NCI-H2227 treated with DMSO at 0.1 percent for 48 hours (cell line): Measurements from ENCODE around the gene PCED1A.

Experiments
- DNase-seq: peaks from one replicate; lab custom pipeline; 2025; lab: John Stamatoyannopoulos, UW

PCED1A gene

DNA sequence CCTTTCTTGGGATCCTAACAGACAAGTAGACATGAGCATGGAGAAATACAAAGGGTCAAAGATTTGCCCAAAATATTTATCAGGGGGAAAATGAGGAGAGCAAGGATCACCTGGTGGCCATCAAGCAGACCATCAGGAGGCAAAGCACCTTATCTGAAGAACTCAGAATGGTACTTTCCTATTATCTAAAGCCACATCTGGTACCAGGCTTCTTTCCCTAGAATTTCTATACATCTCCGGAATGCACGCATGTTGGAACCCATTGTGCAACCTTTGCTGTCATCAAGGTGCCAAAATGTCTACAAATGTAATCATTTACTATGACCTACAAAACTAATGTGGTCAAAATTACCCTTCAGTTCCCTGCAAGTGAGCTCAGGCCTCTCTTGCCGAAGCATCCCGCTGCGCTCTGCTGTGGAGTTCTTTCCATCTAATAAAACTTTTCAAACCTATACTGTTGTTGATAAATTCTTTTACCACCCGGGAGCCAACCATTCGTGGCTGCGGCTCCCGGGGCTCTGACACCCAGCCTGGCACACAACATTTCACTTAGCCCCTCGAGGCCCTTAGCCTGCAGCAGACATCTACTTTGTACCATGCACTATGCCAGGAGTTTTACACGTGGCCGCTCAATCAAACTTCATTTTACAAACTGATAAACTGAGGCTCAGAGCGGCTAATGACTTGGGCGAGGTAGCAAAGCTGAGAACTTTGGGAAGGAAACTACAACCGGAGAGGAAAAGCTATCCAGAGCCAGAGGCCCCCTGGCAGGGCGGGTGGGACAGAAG lies 36.2 kb downstream of the PCED1A start:
- no peak for DNase-seq

DNA sequence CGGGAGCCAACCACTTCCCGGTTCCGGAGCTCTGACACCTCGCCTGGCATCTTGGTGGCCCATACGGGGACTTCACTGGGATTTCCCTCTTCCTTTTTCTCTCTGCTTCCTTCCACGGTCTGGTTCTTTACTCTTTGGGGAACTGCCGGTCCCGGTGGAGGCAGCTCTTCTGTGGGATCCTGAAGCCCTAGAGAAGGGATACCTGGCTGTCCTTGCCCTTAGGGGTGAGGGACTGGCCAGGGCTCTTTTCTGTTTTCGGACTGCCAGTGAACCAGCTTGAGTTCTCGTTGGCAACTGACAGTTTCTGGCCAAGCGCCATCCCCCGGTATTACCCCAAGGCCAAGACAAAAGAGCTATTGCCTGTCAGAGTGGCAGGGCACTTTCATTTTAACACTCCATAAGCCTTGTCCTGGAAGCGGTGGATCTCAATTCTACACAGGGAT lies 39.1 kb downstream of the PCED1A start:
- no peak for DNase-seq

DNA sequence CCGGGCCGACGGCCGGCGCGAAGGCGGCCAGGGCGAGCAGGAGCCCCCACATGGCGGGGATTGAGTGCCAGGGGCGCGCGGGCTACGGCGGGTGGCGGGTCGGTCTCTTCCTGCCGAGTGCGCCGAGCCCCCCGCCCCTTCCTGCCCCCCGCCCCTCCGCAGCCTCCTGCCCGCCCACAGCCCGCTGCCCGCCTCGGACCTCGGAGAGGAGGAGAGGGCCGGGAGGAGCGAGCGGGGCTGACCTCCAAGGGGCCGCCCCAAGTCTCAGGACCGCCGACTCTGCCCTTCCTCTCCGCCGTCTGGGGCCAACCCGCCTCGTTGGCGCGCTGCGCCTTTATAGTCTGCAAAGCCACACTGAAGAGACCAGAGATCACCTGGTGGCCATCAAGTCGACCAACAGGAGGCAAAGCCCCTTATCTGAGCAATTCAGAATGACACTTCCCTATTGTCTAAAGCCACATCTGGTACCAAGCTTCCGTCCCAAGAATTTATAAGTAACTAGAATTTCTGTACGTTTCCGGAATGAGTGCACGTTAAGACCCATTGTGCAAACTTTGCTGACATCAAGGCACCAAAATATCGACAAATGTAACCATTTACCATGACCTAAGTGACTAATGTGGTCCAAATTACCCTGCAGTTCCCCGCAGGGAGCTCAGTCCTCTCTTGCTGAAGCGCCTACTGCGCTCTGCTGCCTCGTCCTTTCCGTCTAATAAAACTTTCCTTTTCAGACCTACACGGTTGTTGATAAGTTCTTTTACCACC lies 39.8 kb downstream of the PCED1A start, which contains the start of gene CPXM1:
TSS of gene CPXM1 (minus strand) at position 107 of the 765 bp plus-strand sequence. CDS start at position 52, 55 bp downstream.
- DNase-seq: peak; percentile 62

DNA sequence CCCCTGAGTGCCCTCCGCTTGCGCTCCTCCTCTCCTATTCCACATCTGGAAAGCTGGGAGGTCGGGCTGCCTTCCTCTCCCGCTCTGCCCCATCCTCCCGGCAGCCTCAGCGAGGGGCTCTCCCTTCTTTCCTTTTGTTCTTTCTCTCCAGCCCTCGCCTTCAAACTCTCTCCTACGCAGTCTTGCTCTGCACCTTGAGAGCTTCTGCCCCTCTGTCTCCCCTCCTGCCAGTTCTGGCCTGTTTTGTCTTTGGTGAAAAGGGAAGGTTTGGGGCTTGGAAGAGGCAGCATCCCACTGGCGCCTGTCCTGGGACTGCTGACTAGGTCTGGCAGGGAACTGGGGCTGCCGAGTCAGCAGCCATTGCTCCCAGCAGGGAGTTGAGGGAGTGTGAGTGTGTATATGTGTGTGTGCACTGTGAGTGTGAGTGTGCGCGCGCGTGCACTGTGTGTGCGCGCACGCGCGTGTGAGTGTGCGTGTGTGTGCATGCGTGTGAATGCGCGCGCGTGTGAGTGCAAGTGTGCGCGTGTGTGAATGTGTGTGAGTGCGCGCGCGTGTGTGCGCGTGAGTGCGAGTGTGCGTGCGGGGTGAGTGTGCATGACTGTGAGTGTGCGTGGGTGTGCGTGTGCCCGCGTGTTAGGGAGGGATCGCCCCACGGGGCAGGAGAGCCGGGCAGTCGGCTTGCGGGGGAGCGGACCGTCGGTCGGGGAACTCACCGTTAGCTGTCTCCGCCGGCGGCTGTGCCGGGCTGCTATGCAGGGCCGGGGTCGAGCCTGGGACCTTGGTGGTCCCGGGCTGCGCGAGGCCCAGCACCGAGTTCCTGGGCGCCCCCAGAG lies 40.6 kb downstream of the PCED1A start:
- peak; percentile 36 for DNase-seq

DNA sequence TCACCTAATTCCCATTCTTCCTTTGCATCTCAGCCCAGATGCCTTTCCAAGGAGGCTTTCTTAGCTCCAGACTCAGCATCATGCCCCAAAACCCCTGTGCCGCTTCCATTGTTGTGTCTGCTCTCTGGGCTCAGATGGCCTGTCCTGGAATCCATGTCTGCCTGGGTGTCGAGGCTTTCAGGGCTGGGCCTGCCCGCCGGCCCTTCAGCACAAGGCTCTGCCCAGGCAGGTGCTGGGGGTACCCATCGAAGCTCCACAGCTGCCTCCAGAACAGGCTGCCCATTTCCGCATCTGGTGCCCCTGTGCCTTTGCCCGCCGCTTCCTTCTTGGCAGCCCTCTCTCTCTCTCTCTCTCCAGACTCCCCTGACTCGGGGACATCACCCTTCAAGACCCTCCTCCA lies 41.2 kb downstream of the PCED1A start:
- no peak for DNase-seq

DNA sequence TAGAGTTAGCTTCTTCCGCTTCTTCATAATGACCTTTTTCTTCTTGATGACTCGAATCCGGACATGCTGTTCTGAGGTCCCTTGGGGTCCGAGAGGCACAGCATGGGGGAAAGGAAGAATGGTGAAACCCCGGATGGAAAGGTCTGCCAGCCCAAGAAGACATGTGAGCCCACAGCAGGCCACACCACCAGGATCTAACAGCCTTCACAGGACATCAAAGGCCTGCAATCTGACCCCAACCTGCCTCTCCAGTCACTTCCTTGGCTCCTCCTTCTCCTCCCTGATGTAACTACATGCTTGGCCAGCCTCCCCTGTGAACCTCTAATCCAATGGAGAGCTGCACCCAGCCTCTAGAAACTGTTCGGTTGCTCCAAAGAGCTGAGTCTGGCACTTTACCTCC lies 41.6 kb downstream of the PCED1A start:
- DNase-seq: no peak

DNA sequence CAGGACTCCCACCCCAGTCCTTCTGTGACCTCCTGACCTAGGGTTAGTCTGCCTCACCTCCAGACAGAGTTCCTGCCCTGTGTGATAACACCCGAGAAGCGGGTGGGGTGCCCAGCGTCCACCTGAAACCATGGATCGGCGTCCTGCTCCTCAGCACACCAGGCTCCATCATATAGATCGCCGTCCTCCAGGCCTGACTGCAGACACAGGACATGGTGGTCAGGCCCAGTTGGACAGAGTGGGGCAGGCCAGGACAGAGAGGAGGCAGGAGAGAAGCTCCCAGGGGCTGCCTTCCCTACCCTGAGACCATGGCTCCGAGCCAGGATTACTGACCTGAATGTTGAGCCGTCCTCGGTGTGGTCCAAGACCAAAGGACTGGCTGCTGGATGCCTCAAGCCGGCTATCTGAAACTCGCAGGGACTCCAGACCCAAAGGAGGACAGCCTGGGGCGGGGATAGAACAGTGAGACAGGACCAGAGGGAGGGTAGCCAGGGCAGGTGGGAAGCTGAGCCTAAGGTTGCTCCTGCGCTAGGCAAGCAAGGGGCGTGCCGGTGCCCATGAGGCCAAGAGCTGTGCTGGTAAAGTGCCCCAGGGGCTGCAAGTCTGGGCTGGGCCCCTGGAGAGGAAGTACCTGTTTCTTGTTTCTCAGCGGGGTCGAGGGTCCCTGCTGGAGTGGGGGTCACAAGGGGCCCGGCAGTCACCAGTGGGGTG lies 42.2 kb downstream of the PCED1A start:
- DNase-seq: no peak

DNA sequence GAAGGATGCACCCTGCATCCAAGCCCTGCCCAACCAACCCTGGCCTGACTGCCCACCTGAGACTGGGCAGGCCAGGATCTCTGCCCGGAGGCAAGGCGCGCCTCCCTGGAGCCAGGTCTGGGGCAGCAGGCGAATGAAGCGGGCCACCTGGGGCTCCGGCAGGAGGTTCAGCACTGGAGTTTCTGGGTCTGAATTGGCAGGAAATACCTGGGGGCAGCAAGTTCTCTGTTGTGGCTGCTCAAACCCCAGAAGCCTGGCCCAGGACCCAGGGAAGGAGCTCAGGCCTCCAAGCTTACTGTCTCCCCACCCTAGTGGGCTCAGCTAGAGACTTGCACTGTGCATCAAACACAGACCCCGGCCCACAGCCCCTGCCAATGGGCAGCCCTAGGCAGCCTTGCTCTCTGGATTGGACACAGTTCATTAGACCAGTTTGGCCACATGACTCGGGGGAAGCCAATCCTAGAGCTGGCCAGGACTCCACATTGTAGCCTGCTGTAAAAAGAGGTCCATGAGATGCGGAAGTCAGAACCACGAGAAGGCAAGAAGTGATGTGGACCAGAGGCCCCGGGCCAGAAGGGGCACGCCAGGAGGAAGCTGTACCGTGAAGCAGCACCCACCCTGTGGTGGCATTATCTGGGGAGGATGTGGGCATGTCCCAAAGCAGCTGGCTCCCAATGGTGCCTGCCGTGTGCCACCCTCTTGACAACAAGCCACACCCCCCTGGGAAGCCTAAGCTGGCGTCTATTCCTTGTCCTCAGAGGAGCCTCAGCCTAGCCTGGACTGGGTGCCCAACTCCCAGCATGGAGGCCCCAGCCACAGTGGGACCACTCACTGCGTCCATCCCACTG lies 43.1 kb downstream of the PCED1A start:
- DNase-seq: no peak

DNA sequence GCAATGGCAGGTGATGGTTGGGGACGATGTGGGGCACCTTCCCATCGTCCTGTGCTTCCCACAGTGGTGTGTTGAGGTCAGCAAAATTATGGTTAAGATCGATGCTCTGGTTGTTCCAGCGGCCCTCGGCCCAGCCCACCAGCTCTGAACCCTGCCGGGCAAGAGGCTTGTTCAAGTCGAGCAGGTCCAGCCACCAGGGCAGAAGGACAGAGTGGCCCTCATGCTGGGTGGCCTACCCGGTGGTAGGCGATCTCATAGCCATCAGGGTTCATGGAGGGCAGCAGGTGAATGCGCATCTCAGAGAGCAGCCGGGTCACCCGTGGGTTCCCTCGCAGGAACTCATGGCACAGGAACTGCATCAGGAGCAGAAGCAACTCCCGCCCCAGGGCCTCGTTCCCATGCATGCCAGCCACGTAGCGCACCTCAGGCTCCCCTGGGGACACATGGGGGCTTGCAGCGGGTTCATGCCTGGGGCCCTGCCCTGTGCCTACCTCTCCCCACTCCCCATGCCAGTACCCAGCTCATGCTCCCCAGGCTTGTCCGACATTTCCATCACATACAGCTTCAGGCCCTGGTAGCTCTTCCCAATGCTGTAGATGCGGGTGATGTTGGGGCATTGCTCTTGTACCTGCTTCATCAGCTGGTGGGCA lies 44.3 kb downstream of the PCED1A start:
- DNase-seq: no peak

DNA sequence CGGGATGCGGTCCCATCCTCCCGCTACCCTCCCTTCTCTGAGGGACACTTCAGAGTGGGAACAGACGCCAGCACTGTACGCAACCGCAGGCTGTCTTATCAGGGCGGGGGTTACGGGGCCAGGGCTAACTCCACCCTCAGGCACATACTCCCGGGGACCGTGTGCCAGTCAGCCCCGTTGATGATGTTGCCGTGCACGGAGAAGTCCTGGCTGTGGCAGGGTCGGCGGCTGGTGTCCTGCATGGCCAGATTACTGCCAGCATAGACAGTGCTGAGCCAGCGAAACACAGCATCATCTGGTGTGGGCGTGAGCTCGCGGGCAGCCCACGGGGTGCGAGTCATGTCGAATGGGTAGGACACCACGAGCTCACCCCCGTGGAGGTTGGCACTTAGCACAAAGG lies 45.0 kb downstream of the PCED1A start:
- DNase-seq: no peak

DNA sequence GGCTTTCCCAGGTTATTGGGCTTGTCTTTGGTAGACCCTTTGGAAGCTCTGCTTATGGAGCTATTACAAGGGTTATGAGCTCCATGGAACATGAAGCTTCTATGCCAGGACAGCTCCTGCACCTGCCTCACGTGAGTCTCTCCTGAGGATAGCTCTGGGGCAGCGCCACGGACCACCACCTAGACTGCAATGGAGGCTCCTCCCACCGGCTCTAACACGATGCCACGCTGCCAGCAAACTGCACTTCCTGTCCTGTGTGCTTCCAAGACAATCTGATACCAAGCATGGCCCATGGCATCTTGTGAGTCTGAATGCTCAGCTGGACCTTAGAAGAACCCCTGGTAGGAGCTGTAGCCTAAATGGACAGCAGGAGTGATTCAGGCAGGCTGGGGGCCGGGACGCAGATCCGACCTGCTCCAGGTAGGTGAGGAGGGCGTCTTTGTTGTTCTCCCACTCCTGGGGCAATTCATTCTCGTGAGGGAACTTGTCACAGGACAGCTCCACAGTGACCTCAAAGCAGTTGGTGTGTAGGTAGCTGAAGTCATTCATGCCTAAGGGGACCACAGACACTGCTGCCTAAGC lies 45.5 kb downstream of the PCED1A start:
- DNase-seq: no peak

DNA sequence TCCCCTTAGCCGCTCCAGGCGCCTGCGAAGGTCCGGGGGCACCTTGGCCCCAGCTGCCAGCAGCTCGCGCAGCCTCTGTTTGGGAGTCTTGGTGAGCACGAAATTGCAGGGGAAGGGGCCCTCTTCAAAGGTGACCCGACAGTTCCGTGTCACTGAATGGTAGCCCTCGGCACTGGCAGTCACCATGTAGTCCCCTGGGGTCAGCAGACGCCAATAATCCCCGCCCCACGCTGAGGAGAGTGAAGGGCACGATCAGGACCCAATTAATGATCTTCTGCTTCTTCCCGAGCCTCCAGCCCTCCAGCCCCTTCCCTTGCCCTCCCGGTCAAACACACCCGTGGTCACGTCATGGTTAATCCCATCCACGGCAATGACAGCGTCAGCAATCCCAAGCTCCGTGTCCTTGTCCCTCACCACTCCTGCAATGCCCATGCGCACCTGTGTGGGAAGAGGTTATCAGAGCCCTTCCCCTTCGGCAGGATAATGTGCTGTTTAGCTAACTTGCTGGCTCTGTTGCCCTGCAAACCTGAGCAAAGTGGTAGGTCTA lies 46.2 kb downstream of the PCED1A start:
- no peak for DNase-seq

DNA sequence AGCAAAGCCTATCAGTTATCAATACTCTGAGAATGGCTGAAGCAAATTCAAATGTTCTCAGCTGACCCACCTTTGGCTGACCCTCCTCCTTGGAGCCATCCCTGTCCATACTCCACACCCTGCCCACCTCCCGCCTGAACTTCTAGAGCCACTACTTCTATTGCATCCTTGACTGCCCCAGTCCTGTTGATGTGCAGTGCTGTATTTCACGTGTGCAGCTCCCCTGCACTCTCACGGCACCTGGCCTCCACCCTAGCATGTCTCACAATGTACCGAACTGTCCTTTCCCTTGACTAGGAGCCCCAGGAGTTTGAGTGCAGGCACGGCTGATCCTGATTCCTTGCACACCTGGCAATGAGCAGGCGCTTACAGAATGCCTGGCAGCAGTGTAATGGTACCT lies 47.0 kb downstream of the PCED1A start:
- DNase-seq: no peak
